ENCODE measurements around the gene CNTF. TPM values are rescaled to one million over a fixed set of nuclear protein-coding genes. Genes with fewer than 3 reads are reported as not detected.

The CNTF gene
- total and polyA plus RNA-seq, 2 experiments from 2014 or later, result 3.1 TPM; not detected in 1

DNA sequence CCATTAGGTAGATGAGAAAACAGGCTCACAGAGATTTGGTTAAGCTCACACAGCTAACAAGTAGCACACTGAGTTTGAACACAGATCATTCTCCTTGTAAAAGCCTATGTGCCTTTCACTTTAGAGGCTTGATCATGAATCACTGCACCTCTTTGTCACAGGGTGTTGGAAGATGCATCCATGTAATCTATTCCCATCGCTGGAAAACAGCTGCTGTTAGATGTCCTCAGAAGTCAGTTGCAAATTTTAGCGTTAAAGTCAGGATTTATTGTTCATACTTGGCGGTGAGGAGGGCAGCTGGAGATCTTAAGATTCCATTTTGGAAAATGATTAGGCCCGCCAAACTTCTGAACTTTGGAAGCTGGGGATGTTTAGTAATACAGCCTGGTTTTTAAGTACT lies 2.6 kb downstream of the CNTF start:
- Histone ChIP-seq H3K27me3 (no peaks in the 10 kb centered on the region), H4K20me1 (ENCODE audit: insufficient read depth, poor library complexity, severe bottlenecking) (no peaks in the 10 kb centered on the region), H3K9me2 (replicated peaks; ENCODE audit: insufficient read depth) (no peaks in the 10 kb centered on the region), H3K4me2 (no peak overlapping the region), H3K79me2 (no peaks in the 10 kb centered on the region), H2AFZ (no peak overlapping the region), H3K36me3 (replicated peaks; ENCODE audit: insufficient read depth, low read depth) (peaks cover 4% of the 10 kb centered on the region), H3K4me1 (ENCODE audit: insufficient read depth) (no peaks in the 10 kb centered on the region), H3K27ac (no peak overlapping the region), H3K9me3 (ENCODE audit: low read depth) (no peaks in the 10 kb centered on the region), H3K4me3 (no peak overlapping the region)
- DNase-seq (ENCODE audit: low spot score), result no peak
- WGBS (ENCODE audit: low lambda C conversion rate, missing lambda C conversion rate), result 100% methylated on average over 4 of the region's 4 CpGs
- TF ChIP-seq EZH2 (IDR thresholded peaks at IDR 0.05; ENCODE audit: borderline replicate concordance), result no peak
- TF ChIP-seq EZH2phosphoT487 (IDR thresholded peaks at IDR 0.05; ENCODE audit: low read depth, severe bottlenecking, unreplicated experiment), result no peak
- TF ChIP-seq, protein P1, sequence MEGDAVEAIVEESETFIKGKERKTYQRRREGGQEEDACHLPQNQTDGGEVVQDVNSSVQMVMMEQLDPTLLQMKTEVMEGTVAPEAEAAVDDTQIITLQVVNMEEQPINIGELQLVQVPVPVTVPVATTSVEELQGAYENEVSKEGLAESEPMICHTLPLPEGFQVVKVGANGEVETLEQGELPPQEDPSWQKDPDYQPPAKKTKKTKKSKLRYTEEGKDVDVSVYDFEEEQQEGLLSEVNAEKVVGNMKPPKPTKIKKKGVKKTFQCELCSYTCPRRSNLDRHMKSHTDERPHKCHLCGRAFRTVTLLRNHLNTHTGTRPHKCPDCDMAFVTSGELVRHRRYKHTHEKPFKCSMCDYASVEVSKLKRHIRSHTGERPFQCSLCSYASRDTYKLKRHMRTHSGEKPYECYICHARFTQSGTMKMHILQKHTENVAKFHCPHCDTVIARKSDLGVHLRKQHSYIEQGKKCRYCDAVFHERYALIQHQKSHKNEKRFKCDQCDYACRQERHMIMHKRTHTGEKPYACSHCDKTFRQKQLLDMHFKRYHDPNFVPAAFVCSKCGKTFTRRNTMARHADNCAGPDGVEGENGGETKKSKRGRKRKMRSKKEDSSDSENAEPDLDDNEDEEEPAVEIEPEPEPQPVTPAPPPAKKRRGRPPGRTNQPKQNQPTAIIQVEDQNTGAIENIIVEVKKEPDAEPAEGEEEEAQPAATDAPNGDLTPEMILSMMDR (IDR thresholded peaks at IDR 0.05; ENCODE audit: poor library complexity), result no peak

DNA sequence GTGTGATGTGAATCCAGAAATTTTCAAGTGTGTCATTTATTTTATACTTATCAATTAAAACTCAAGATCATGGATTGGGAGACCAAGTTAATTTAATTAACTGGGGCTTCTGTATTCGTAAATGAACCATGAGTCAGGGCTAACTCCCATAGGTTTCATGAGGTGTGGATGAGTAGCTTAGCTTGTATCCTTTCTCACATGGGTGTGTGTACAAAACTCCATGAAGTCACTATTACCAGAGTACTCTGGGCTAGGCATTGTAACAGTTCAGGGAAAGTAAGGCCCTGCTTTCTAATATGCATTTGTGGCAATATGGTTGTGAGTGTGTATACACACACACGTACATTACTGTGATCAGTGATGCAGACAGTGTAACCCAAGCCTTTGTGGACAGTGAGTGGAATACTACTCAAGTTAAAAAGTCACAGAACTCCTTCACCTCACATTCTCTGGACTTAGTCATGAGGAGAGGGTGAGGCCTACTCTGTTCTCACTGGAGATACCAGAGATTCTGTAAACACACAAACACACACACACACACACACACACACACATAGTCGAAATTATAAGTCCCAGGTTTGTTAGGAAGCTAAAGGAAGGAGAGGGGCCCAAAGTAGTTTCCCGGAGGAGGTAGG lies 3.5 kb downstream of the CNTF start:
- Histone ChIP-seq H4K20me1 (ENCODE audit: insufficient read depth, poor library complexity, severe bottlenecking) (no peaks in the 10 kb centered on the region), H3K4me1 (ENCODE audit: insufficient read depth) (no peaks in the 10 kb centered on the region), H2AFZ (no peak overlapping the region), H3K27ac (no peak overlapping the region), H3K4me2 (no peak overlapping the region), H3K27me3 (no peaks in the 10 kb centered on the region), H3K36me3 (replicated peaks; ENCODE audit: insufficient read depth, low read depth) (peaks cover 4% of the 10 kb centered on the region), H3K9me2 (replicated peaks; ENCODE audit: insufficient read depth) (no peaks in the 10 kb centered on the region), H3K79me2 (no peaks in the 10 kb centered on the region), H3K9me3 (ENCODE audit: low read depth) (no peaks in the 10 kb centered on the region), H3K4me3 (no peak overlapping the region)
- no peak for DNase-seq (ENCODE audit: low spot score)
- 90% methylated on average over 4 of the region's 4 CpGs for WGBS (ENCODE audit: low lambda C conversion rate, missing lambda C conversion rate)
- TF ChIP-seq, protein P1 (IDR thresholded peaks at IDR 0.05; ENCODE audit: poor library complexity), result no peak
- TF ChIP-seq EZH2 (IDR thresholded peaks at IDR 0.05; ENCODE audit: borderline replicate concordance) (no peak), EZH2phosphoT487 (IDR thresholded peaks at IDR 0.05; ENCODE audit: low read depth, severe bottlenecking, unreplicated experiment) (no peak)

DNA sequence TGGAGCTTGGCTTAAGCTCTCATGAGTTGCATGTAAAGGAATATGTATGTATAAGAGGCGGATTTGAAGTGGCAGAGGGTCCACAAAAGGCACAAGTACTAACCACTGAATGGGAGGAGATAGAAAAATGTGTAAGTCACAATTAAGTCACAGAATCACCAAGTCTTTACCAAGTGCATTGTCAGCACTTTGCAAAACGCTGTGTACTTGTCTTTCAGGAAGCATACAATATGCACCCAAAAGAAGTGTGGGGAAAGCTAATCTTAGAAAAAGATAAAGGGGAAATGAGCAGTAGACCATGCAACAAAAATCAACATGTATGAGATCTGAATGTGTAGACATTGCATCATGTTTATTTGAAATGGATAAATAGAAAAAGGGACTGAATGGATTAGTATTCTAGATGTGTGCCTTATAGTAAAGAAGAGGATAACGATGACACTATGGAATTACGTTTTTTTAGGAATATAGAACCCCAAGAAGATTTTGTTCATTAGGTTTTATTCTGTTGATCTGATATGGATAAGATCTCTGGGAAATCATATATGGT lies 4.5 kb downstream of the CNTF start:
- no peaks in the 10 kb centered on the region for H3K4me1 ChIP-seq (ENCODE audit: insufficient read depth)
- H3K9me3 ChIP-seq (ENCODE audit: low read depth), result no peaks in the 10 kb centered on the region
- H3K79me2 ChIP-seq, result no peaks in the 10 kb centered on the region
- no peak for DNase-seq (ENCODE audit: low spot score)
- H3K4me2 ChIP-seq, result no peak overlapping the region
- peaks cover 4% of the 10 kb centered on the region for H3K36me3 ChIP-seq (replicated peaks; ENCODE audit: insufficient read depth, low read depth)
- no peak overlapping the region for H3K27ac ChIP-seq
- no peaks in the 10 kb centered on the region for H4K20me1 ChIP-seq (ENCODE audit: insufficient read depth, poor library complexity, severe bottlenecking)
- H2AFZ ChIP-seq, result no peak overlapping the region
- no peaks in the 10 kb centered on the region for H3K27me3 ChIP-seq
- WGBS (ENCODE audit: low lambda C conversion rate, missing lambda C conversion rate), result 93% methylated on average over 4 of the region's 4 CpGs
- H3K4me3 ChIP-seq, result no peak overlapping the region
- TF ChIP-seq, protein P1 (IDR thresholded peaks at IDR 0.05; ENCODE audit: poor library complexity), result no peak
- TF ChIP-seq EZH2phosphoT487 (IDR thresholded peaks at IDR 0.05; ENCODE audit: low read depth, severe bottlenecking, unreplicated experiment) (no peak), EZH2 (IDR thresholded peaks at IDR 0.05; ENCODE audit: borderline replicate concordance) (no peak)
- H3K9me2 ChIP-seq (replicated peaks; ENCODE audit: insufficient read depth), result no peaks in the 10 kb centered on the region
